K562 (cell line): ENCODE measurements around the gene NUTF2. TPM values are rescaled to one million over a fixed set of nuclear protein-coding genes. Genes with fewer than 3 reads are reported as not detected.

Experiments used
- E2F4 ChIP-seq: sonication (generic); formaldehyde crosslinking; IDR thresholded peaks from 2 replicates; pipeline ENCODE4 v1.8.0; 2022; ENCODE audit warnings: mild to moderate bottlenecking, low read depth, missing genetic modification reagents
- E2F6 ChIP-seq, 2 experiments: IDR thresholded peaks; 2 replicates each; pipeline ENCODE4 v1.6.1; 2011; ENCODE audit warnings: borderline replicate concordance in 1 of 2, control low read depth in 1 of 2, low read depth in 1 of 2, low read length in 1 of 2, mild to moderate bottlenecking in 1 of 2, mixed read lengths in 1 of 2, moderate library complexity in 1 of 2; ENCODE audit not compliant: insufficient read depth in 1 of 2, insufficient read length in 1 of 2, poor library complexity in 1 of 2, severe bottlenecking in 1 of 2; ENCODE audit errors: extremely low read depth in 1 of 2
- ELF2 ChIP-seq: fragments of 250-450 bp; sonication (Bioruptor Pico); IDR thresholded peaks from 2 replicates; pipeline ENCODE4 v1.5.0; 2021; ENCODE audit warnings: mild to moderate bottlenecking
- FOXJ2 ChIP-seq: fragments of 200-800 bp; sonication (Bioruptor generic); IDR thresholded peaks from 2 replicates; pipeline ENCODE4 v1.6.1; 2016; ENCODE audit warnings: missing genetic modification characterization, missing compliant biosample characterization
- IRF2 ChIP-seq: sonication (generic); formaldehyde crosslinking; IDR thresholded peaks from 2 replicates; pipeline ENCODE4 v1.8.1; 2022; ENCODE audit warnings: mild to moderate bottlenecking, missing genetic modification reagents
- SMAD4 ChIP-seq: fragments of 250-450 bp; sonication (Bioruptor Pico); conservative IDR thresholded peaks from 2 replicates; pipeline ENCODE4 v1.8.0; 2021; ENCODE audit warnings: inconsistent platforms, mild to moderate bottlenecking, moderate library complexity
- SMARCC2 ChIP-seq: fragments of 450-650 bp; IDR thresholded peaks from 2 replicates; pipeline ENCODE4 v1.6.1; 2017; ENCODE audit warnings: antibody characterized with exemption, moderate library complexity, mild to moderate bottlenecking, low read depth
- SMC3 ChIP-seq: conservative IDR thresholded peaks from 2 replicates; pipeline ENCODE4 v1.6.1; 2011; ENCODE audit warnings: low read depth, low read length, improper control_type of control experiment; ENCODE audit not compliant: insufficient read depth
- UBTF ChIP-seq, 2 experiments: IDR thresholded peaks; 2 replicates each; pipeline ENCODE4 v1.6.1; 2012; ENCODE audit warnings: improper control_type of control experiment in 2 of 2, low read depth in 2 of 2, low read length in 2 of 2, borderline replicate concordance in 1 of 2
- VEZF1 ChIP-seq: fragments of 200-800 bp; sonication (Bioruptor generic); IDR thresholded peaks from 2 replicates; pipeline ENCODE4 v1.6.1; 2017; ENCODE audit warnings: missing genetic modification characterization, missing compliant biosample characterization
- ZNF217 ChIP-seq: sonication (generic); formaldehyde crosslinking; IDR thresholded peaks from 2 replicates; pipeline ENCODE4 v1.8.0; 2022; ENCODE audit warnings: mild to moderate bottlenecking, missing genetic modification reagents
- ZNF395 ChIP-seq: fragments of 200-800 bp; sonication (Bioruptor generic); IDR thresholded peaks from 2 replicates; pipeline ENCODE4 v1.6.1; 2017; ENCODE audit warnings: missing genetic modification characterization, missing compliant biosample characterization
- ZNF592 ChIP-seq: fragments of 450-650 bp; IDR thresholded peaks from 2 replicates; pipeline ENCODE4 v1.6.1; 2017; ENCODE audit warnings: antibody characterized with exemption, mild to moderate bottlenecking
- polyA plus RNA-seq, 8 experiments: library from polyadenylated mRNA; depleted of rRNA in 4 of 8; stranded (reverse) in 5 of 8; unstranded in 3 of 8; fragments of >200 nt; fragmentation: Nextera tagmentation in 2 of 8; fragmentation: Illumina TruSeq in 1 of 8; extraction: Ambion mirVana in 2 of 8; extraction: Trizol in 1 of 8; gene quantifications; 2 replicates each; pipeline versions ENCODE4 v1.2.1 to v1.2.3, GENCODE V29; 2011 to 2014; ENCODE audit warnings: inconsistent platforms in 1 of 8, missing spikeins in 1 of 8
- total RNA-seq, 7 experiments: library from RNA; depleted of rRNA in 6 of 7; stranded (reverse); fragments of >200 nt in 6 of 7; fragmentation: Illumina TruSeq in 2 of 7; extraction: Trizol in 2 of 7; gene quantifications; 2 replicates each; pipeline versions ENCODE4 v1.2.1 to v1.2.3, GENCODE V29; 2011 to 2021; ENCODE audit warnings: low replicate concordance in 1 of 7

The NUTF2 gene
- total and polyA plus RNA-seq, 9 of the 15 experiments (the other 6 are each of a cell fraction or from before 2014, with no cell fraction given): 106 to 248 (median 147) TPM

GRCh38 chr16:67841198-67841815 is 5.4 kb upstream of the NUTF2 start (continued):
- TF ChIP-seq ZNF592 (0 out of 2 replicates have a peak, but pooled peaks have one; percentile 15), SMAD4 (CRISPR knock-in tag) (peak; percentile 41; the same call in 1 of the 2 replicates), E2F4 (CRISPR knock-in tag) (no peak), SMARCC2 (0 out of 2 replicates have a peak, but pooled peaks have one; percentile 31), IRF2 (no peak), ZNF395 (CRISPR knock-in tag) (no peak), SMC3 (no peak), ELF2 (peak; percentile 34; the same call in 1 of the 2 replicates), ZNF217 (CRISPR knock-in tag) (no peak), E2F6 (IDR thresholded peaks at IDR 0.05; ENCODE audit: borderline replicate concordance in 1 of 2, extremely low read depth in 1 of 2, insufficient read depth in 1 of 2, insufficient read length in 1 of 2, low read depth in 1 of 2, low read length in 1 of 2, poor library complexity in 1 of 2, severe bottlenecking in 1 of 2) (no peak), FOXJ2 (tag) (peak; percentile 48; the same call in 1 of the 2 replicates), VEZF1 (CRISPR knock-in tag) (no peak), UBTF (IDR thresholded peaks at IDR 0.05; ENCODE audit: borderline replicate concordance in 1 of 2, low read depth in 2 of 2, low read length in 2 of 2) (peak in 1 of 2 experiments; percentile 75; a peak in 2 of 4 replicates)
